Measurements from ENCODE around the gene DEDD2.

Gene DEDD2

GRCh38 chr19:42153672-42154433 is 63.6 kb downstream of the DEDD2 start:
- no peaks in the 10 kb centered on the region for H3K9me3 ChIP-seq (ENCODE audit: low read length)
- no peak overlapping the region for H3K4me3 ChIP-seq (ENCODE audit: low read depth in 1 of 2, low read length in 2 of 2)
- H3K27ac ChIP-seq (ENCODE audit: low read depth, low read length): no peak overlapping the region
- no peak overlapping the region for H3K9ac ChIP-seq (ENCODE audit: low read length)
- H3K4me1 ChIP-seq (ENCODE audit: insufficient read depth, low read length): no peaks in the 10 kb centered on the region
- H3K27me3 ChIP-seq (ENCODE audit: control insufficient read depth in 1 of 2, insufficient read depth in 2 of 2, low read length in 2 of 2): peaks cover 0 to 46% of the 10 kb centered on the region in 2 donors
- no peaks in the 10 kb centered on the region for H3K36me3 ChIP-seq (ENCODE audit: insufficient read depth, low read length)

- Histone ChIP-seq H3K4me3 (ENCODE audit: low read depth in 1 of 2, low read length in 2 of 2) (no peak overlapping the region), H3K4me1 (ENCODE audit: insufficient read depth, low read length) (no peaks in the 10 kb centered on the region), H3K9ac (ENCODE audit: low read length) (no peak overlapping the region), H3K9me3 (ENCODE audit: low read length) (no peaks in the 10 kb centered on the region), H3K27ac (ENCODE audit: low read depth, low read length) (no peak overlapping the region), H3K36me3 (ENCODE audit: insufficient read depth, low read length) (no peaks in the 10 kb centered on the region), H3K27me3 (ENCODE audit: control insufficient read depth in 1 of 2, insufficient read depth in 2 of 2, low read length in 2 of 2) (peaks cover 0 to 48% of the 10 kb centered on the region in 2 donors)
Measured at GRCh38 chr19:42152910-42153671, 64.4 kb downstream of the DEDD2 start.

- H3K27ac ChIP-seq (ENCODE audit: low read depth, low read length): no peak overlapping the region
- no peaks in the 10 kb centered on the region for H3K9me3 ChIP-seq (ENCODE audit: low read length)
- H3K9ac ChIP-seq (ENCODE audit: low read length): no peak overlapping the region
- H3K36me3 ChIP-seq (ENCODE audit: insufficient read depth, low read length): no peaks in the 10 kb centered on the region
- H3K4me1 ChIP-seq (ENCODE audit: insufficient read depth, low read length): no peaks in the 10 kb centered on the region
- no peak overlapping the region for H3K4me3 ChIP-seq (ENCODE audit: low read depth in 1 of 2, low read length in 2 of 2)
- H3K27me3 ChIP-seq (ENCODE audit: control insufficient read depth in 1 of 2, insufficient read depth in 2 of 2, low read length in 2 of 2): peaks cover 0 to 48% of the 10 kb centered on the region in 2 donors
Measured at GRCh38 chr19:42151782-42152684, 65.4 kb downstream of the DEDD2 start.

- Histone ChIP-seq H3K9ac (ENCODE audit: low read length) (no peak overlapping the region), H3K27ac (ENCODE audit: low read depth, low read length) (no peak overlapping the region), H3K27me3 (ENCODE audit: control insufficient read depth in 1 of 2, insufficient read depth in 2 of 2, low read length in 2 of 2) (peaks cover 0 to 46% of the 10 kb centered on the region in 2 donors), H3K36me3 (ENCODE audit: insufficient read depth, low read length) (no peaks in the 10 kb centered on the region), H3K4me3 (ENCODE audit: low read depth in 1 of 2, low read length in 2 of 2) (no peak overlapping the region), H3K4me1 (ENCODE audit: insufficient read depth, low read length) (no peaks in the 10 kb centered on the region), H3K9me3 (ENCODE audit: low read length) (no peaks in the 10 kb centered on the region)
Measured at GRCh38 chr19:42150911-42151361, 66.5 kb downstream of the DEDD2 start.

- no peak overlapping the region for H3K27ac ChIP-seq (ENCODE audit: low read depth, low read length)
- H3K4me1 ChIP-seq (ENCODE audit: insufficient read depth, low read length): no peaks in the 10 kb centered on the region
- H3K4me3 ChIP-seq (ENCODE audit: low read depth in 1 of 2, low read length in 2 of 2): no peak overlapping the region
- H3K27me3 ChIP-seq (ENCODE audit: control insufficient read depth in 1 of 2, insufficient read depth in 2 of 2, low read length in 2 of 2): peaks cover 0 to 40% of the 10 kb centered on the region in 2 donors
- H3K9me3 ChIP-seq (ENCODE audit: low read length): no peaks in the 10 kb centered on the region
- H3K9ac ChIP-seq (ENCODE audit: low read length): no peak overlapping the region
- no peaks in the 10 kb centered on the region for H3K36me3 ChIP-seq (ENCODE audit: insufficient read depth, low read length)
Measured at GRCh38 chr19:42150364-42150763, 67.1 kb downstream of the DEDD2 start.

- H3K27ac ChIP-seq (ENCODE audit: low read depth, low read length): no peak overlapping the region
- no peaks in the 10 kb centered on the region for H3K9me3 ChIP-seq (ENCODE audit: low read length)
- H3K4me1 ChIP-seq (ENCODE audit: insufficient read depth, low read length): no peaks in the 10 kb centered on the region
- no peak overlapping the region for H3K4me3 ChIP-seq (ENCODE audit: low read depth in 1 of 2, low read length in 2 of 2)
- H3K9ac ChIP-seq (ENCODE audit: low read length): no peak overlapping the region
- H3K27me3 ChIP-seq (ENCODE audit: control insufficient read depth in 1 of 2, insufficient read depth in 2 of 2, low read length in 2 of 2): peaks cover 0 to 39% of the 10 kb centered on the region in 2 donors
- H3K36me3 ChIP-seq (ENCODE audit: insufficient read depth, low read length): no peaks in the 10 kb centered on the region
Measured at GRCh38 chr19:42149447-42150202, 67.9 kb downstream of the DEDD2 start.
